CD4-positive, alpha-beta T cell treated with Interleukin-6 at 100 ng/mL for 8 hours (primary cell): Measurements from ENCODE around the gene CALCB.
"Not testable (repeated sequence)": the region's sequence is repeated elsewhere in the genome, so short reads cannot be mapped to it uniquely, and the experiment has no call there.

ENCODE experiments used
- DNase-seq: peaks from one replicate; pipeline ENCODE4 v3.0.0-alpha.2; 2020; ENCODE audit warnings: mixed read lengths, low spot score

Gene CALCB

GRCh38 chr11:15073361-15074205 lies at the start of gene CALCB:
Gene CALCB, plus strand, starts transcription at chr11:15073593. Its CDS starts 1,126 bp downstream, at chr11:15074719.
- no peak for DNase-seq

- DNase-seq: no peak
Measured at GRCh38 chr11:15027011-15027410, 46.4 kb upstream of the CALCB start.

- no peak for DNase-seq
Measured at GRCh38 chr11:15027956-15028355, 45.4 kb upstream of the CALCB start.

GRCh38 chr11:15028379-15028778 lies 45.0 kb upstream of the CALCB start:
- DNase-seq: no peak

- not testable (repeated sequence) for DNase-seq
Measured at GRCh38 chr11:15031945-15032344, 41.4 kb upstream of the CALCB start.

- DNase-seq: no peak
Measured at GRCh38 chr11:15034687-15035267, 38.6 kb upstream of the CALCB start.

GRCh38 chr11:15035283-15035682 lies 38.1 kb upstream of the CALCB start:
- no peak for DNase-seq

GRCh38 chr11:15038963-15039362 lies 34.4 kb upstream of the CALCB start:
- no peak for DNase-seq

GRCh38 chr11:15045209-15045608 lies 28.2 kb upstream of the CALCB start:
- no peak for DNase-seq

- DNase-seq: no peak
Measured at GRCh38 chr11:15045891-15046290, 27.5 kb upstream of the CALCB start.

- not testable (repeated sequence) for DNase-seq
Measured at GRCh38 chr11:15046673-15047072, 26.7 kb upstream of the CALCB start.

- DNase-seq: no peak
Measured at GRCh38 chr11:15048616-15049015, 24.8 kb upstream of the CALCB start.

- DNase-seq: no peak
Measured at GRCh38 chr11:15053191-15053685, 20.2 kb upstream of the CALCB start.

- DNase-seq: no peak
Measured at GRCh38 chr11:15055620-15056356, 17.6 kb upstream of the CALCB start.

- DNase-seq: no peak
Measured at GRCh38 chr11:15057329-15057728, 16.1 kb upstream of the CALCB start.

- no peak for DNase-seq
Measured at GRCh38 chr11:15059132-15059915, 14.1 kb upstream of the CALCB start.

GRCh38 chr11:15062599-15062998 lies 10.8 kb upstream of the CALCB start:
- no peak for DNase-seq

GRCh38 chr11:15069751-15070150 lies 3.6 kb upstream of the CALCB start:
- not testable (repeated sequence) for DNase-seq

GRCh38 chr11:15071556-15072255 lies 1.7 kb upstream of the CALCB start:
- DNase-seq: no peak

- DNase-seq: no peak
Measured at GRCh38 chr11:15072551-15073143, 746 bp upstream of the CALCB start.
